Esophagus squamous epithelium (tissue), 4 donors: Measurements from ENCODE around the gene ATG14.

Source experiments
- POLR2A ChIP-seq, 4 donors: fragments of 450-650 bp; IDR thresholded peaks; one replicate each; pipeline ENCODE4 v1.6.1; 2017; ENCODE audit warnings: antibody characterized with exemption in 4 of 4, mild to moderate bottlenecking in 4 of 4, moderate library complexity in 3 of 4
- TF ChIP-seq, protein P1 (sequence below), 6 experiments: fragments of 450-650 bp in 4 of 6; fragments of 200-600 bp in 2 of 6; sonication (generic) in 2 of 6; IDR thresholded peaks; one replicate each; pipeline ENCODE4 v1.5.1; 2016 to 2019; ENCODE audit warnings: antibody characterized with exemption in 6 of 6, mild to moderate bottlenecking in 4 of 6, moderate library complexity in 4 of 6

DNA sequence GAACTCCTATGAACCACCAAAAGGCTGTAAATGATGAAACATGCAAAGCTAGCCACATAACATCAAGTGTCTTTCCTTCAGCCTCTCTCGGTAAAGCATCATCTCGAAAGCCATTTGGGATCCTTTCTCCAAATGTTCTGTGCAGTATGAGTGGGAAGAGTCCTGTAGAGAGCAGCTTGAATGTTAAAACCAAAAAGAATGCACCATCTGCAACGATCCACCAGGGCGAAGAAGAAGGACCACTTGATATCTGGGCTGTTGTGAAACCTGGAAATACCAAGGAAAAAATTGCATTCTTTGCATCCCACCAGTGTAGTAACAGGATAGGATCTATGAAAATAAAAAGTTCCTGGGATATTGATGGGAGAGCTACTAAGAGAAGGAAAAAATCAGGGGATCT lies 61.2 kb downstream of the ATG14 start:
- no peak for TF ChIP-seq POLR2A (IDR thresholded peaks at IDR 0.05)
- TF ChIP-seq, protein P1, sequence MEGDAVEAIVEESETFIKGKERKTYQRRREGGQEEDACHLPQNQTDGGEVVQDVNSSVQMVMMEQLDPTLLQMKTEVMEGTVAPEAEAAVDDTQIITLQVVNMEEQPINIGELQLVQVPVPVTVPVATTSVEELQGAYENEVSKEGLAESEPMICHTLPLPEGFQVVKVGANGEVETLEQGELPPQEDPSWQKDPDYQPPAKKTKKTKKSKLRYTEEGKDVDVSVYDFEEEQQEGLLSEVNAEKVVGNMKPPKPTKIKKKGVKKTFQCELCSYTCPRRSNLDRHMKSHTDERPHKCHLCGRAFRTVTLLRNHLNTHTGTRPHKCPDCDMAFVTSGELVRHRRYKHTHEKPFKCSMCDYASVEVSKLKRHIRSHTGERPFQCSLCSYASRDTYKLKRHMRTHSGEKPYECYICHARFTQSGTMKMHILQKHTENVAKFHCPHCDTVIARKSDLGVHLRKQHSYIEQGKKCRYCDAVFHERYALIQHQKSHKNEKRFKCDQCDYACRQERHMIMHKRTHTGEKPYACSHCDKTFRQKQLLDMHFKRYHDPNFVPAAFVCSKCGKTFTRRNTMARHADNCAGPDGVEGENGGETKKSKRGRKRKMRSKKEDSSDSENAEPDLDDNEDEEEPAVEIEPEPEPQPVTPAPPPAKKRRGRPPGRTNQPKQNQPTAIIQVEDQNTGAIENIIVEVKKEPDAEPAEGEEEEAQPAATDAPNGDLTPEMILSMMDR (IDR thresholded peaks at IDR 0.05): no peak
